K562 (cell line): Measurements from ENCODE around the gene USP12. TPM values are rescaled to one million over a fixed set of nuclear protein-coding genes. Genes with fewer than 3 reads are reported as not detected.

Experiments used
- ATAC-seq: fragments of 200-7000 bp; cut with Tn5 transposase; 3 replicates; pipeline ENCODE4 v1.9.1; 2020; ENCODE audit warnings: moderate library complexity
- BruUV-seq: library from RNA; stranded (reverse); fragments of 400-500 nt; replicated peaks from 2 replicates; lab custom pipeline; 2021; lab: Mats Ljungman, UMichigan
- CTCF ChIA-PET: fragments of 300-600 bp; formaldehyde crosslinking; extraction: SDS; loops from one replicate; lab custom pipeline; 2021; ENCODE audit warnings: low intra/inter-chr PET ratio; lab: Yijun Ruan, JAX
- POLR2A ChIA-PET: fragments of 300-600, 350-650 bp; sonication (Branson Sonifier 250); formaldehyde crosslinking; extraction: SDS; loops from one replicate; lab custom pipeline; 2021; ENCODE audit warnings: antibody characterized with exemption, inconsistent platforms; lab: Yijun Ruan, JAX
- DNase-seq, 4 experiments: peaks; one replicate each; pipeline versions ENCODE4 v3.0.0 to v3.0.0-alpha.2; 2011 to 2018; ENCODE audit warnings: low spot score in 3 of 4, mixed read lengths in 3 of 4; ENCODE audit errors: extremely low read depth in 1 of 4
- FAIRE-seq: peaks from 2 replicates; lab custom pipeline; 2011; peaks lifted over from hg19 to GRCh38; lab: Jason Lieb, UNC
- H2AFZ ChIP-seq: 2 replicates; pipeline ENCODE4 v1.6.0; 2011; ENCODE audit warnings: low read depth, low read length, control low read depth, inconsistent platforms
- H3K27ac ChIP-seq: fragments of 200-600 bp; 3 replicates; pipeline ENCODE4 v1.8.0; 2011; ENCODE audit warnings: low read depth, mild to moderate bottlenecking, control low read depth, inconsistent platforms, low read length, moderate library complexity, mixed read lengths; ENCODE audit errors: extremely low read depth
- H3K27me3 ChIP-seq, 2 experiments: fragments of 300-600 bp in 1 of 2; 2 replicates in 1 of 2; 3 replicates in 1 of 2; pipeline versions ENCODE4 v1.6.0 to v1.8.0; 2011; ENCODE audit warnings: inconsistent platforms in 2 of 2, low read length in 2 of 2, mild to moderate bottlenecking in 1 of 2, mixed read lengths in 1 of 2, moderate library complexity in 1 of 2; ENCODE audit not compliant: control insufficient read depth in 2 of 2, insufficient read depth in 2 of 2
- H3K36me3 ChIP-seq: fragments of 300-600 bp; 3 replicates; pipeline ENCODE4 v1.8.0; 2011; ENCODE audit warnings: mild to moderate bottlenecking, low read length, inconsistent platforms; ENCODE audit not compliant: control insufficient read depth, insufficient read depth
- H3K4me1 ChIP-seq, 2 experiments: fragments of 200-600 bp in 1 of 2; replicated peaks in 1 of 2; 2 replicates in 1 of 2; 3 replicates in 1 of 2; pipeline versions ENCODE4 v1.5.1 to v1.8.0; 2011; ENCODE audit warnings: inconsistent platforms in 2 of 2, low read length in 2 of 2, mild to moderate bottlenecking in 1 of 2, mixed read lengths in 1 of 2, moderate library complexity in 1 of 2; ENCODE audit not compliant: control insufficient read depth in 2 of 2, insufficient read depth in 2 of 2
- H3K4me2 ChIP-seq: 2 replicates; pipeline ENCODE4 v1.6.1; 2011; ENCODE audit warnings: low read length, control low read depth, inconsistent platforms, mixed read lengths; ENCODE audit not compliant: insufficient read depth
- H3K4me3 ChIP-seq: fragments of 200-600 bp; sonication (generic), shearing (Covaris generic); 2 replicates; pipeline ENCODE4 v1.5.1; 2016; ENCODE audit warnings: control low read depth, inconsistent platforms
- H3K79me2 ChIP-seq: fragments of 200-600 bp; 3 replicates; pipeline ENCODE4 v1.8.0; 2011; ENCODE audit warnings: low read length, inconsistent platforms; ENCODE audit not compliant: control insufficient read depth, insufficient read depth
- H3K9ac ChIP-seq, 2 experiments: 2 replicates each; pipeline versions ENCODE4 v1.6.0 to v1.6.1; 2011; ENCODE audit warnings: low read depth in 2 of 2, low read length in 2 of 2, control low read depth in 1 of 2, inconsistent platforms in 1 of 2, mild to moderate bottlenecking in 1 of 2, mixed read lengths in 1 of 2; ENCODE audit not compliant: insufficient read depth in 1 of 2
- H3K9me1 ChIP-seq: one replicate; pipeline ENCODE4 v1.6.0; 2011; ENCODE audit warnings: inconsistent platforms, mild to moderate bottlenecking, low read length, moderate library complexity; ENCODE audit not compliant: control insufficient read depth, insufficient read depth
- H3K9me3 ChIP-seq: replicated peaks from 2 replicates; pipeline ENCODE4 v1.5.1; 2011; ENCODE audit warnings: low read depth, low read length, inconsistent platforms; ENCODE audit not compliant: control insufficient read depth, insufficient read depth
- H4K20me1 ChIP-seq: replicated peaks from 2 replicates; pipeline ENCODE4 v1.6.1; 2011; ENCODE audit warnings: low read length, inconsistent platforms, mixed read lengths; ENCODE audit not compliant: control insufficient read depth, insufficient read depth
- COPS2 ChIP-seq: fragments of 450-650 bp; conservative IDR thresholded peaks from 2 replicates; pipeline ENCODE4 v1.6.1; 2016; ENCODE audit warnings: mild to moderate bottlenecking, moderate library complexity
- GATAD2A ChIP-seq: fragments of 450-650 bp; IDR thresholded peaks from 2 replicates; pipeline ENCODE4 v1.6.1; 2017
- RBFOX2 ChIP-seq: fragments of 200-400 bp; formaldehyde crosslinking; IDR thresholded peaks from 2 replicates; pipeline ENCODE4 v1.6.1; 2017; ENCODE audit warnings: low read depth, mild to moderate bottlenecking, low read length, moderate library complexity
- TCF7 ChIP-seq: sonication (generic); IDR thresholded peaks from 2 replicates; pipeline ENCODE4 v1.6.1; 2016; ENCODE audit warnings: antibody characterized with exemption, borderline replicate concordance
- WGBS: fragments of 100-300 bp; shearing (Covaris generic); methylation state at CpG from one replicate; pipeline ENCODE4 v1.1.6; 2016; ENCODE audit warnings: low coverage, mixed read lengths; ENCODE audit not compliant: insufficient coverage; ENCODE audit errors: missing lambda C conversion rate; 5-methylcytosine and 5-hydroxymethylcytosine counted together
- in situ Hi-C: fragments of 300-500 bp; cut with MboI; formaldehyde crosslinking; loops from 4 replicates; pipeline ENCODE4 v1.15.0; 2018; ENCODE audit warnings: inconsistent platforms, mixed read lengths
- intact Hi-C: fragments of 100-400 bp; cut with micrococcal nuclease; formaldehyde crosslinking; loops from 2 replicates; pipeline ENCODE4 v1.14.2; 2022
- polyA plus RNA-seq, 8 experiments: library from polyadenylated mRNA; depleted of rRNA in 4 of 8; stranded (reverse) in 5 of 8; unstranded in 3 of 8; fragments of >200 nt; fragmentation: Nextera tagmentation in 2 of 8; fragmentation: Illumina TruSeq in 1 of 8; extraction: Ambion mirVana in 2 of 8; extraction: Trizol in 1 of 8; gene quantifications; 2 replicates each; pipeline versions ENCODE4 v1.2.1 to v1.2.3, GENCODE V29; 2011 to 2014; ENCODE audit warnings: inconsistent platforms in 1 of 8, missing spikeins in 1 of 8
- total RNA-seq, 7 experiments: library from RNA; depleted of rRNA in 6 of 7; stranded (reverse); fragments of >200 nt in 6 of 7; fragmentation: Illumina TruSeq in 2 of 7; extraction: Trizol in 2 of 7; gene quantifications; 2 replicates each; pipeline versions ENCODE4 v1.2.1 to v1.2.3, GENCODE V29; 2011 to 2021; ENCODE audit warnings: low replicate concordance in 1 of 7
- TF ChIP-seq, protein P1 (sequence below): fragments of 450-650 bp; IDR thresholded peaks from 2 replicates; pipeline ENCODE4 v1.6.1; 2016; ENCODE audit warnings: antibody characterized with exemption

Gene USP12
- total and polyA plus RNA-seq, 9 of the 15 experiments (the other 6 are each of a cell fraction or from before 2014, with no cell fraction given): 1.8 to 20.5 (median 13.3) TPM

DNA sequence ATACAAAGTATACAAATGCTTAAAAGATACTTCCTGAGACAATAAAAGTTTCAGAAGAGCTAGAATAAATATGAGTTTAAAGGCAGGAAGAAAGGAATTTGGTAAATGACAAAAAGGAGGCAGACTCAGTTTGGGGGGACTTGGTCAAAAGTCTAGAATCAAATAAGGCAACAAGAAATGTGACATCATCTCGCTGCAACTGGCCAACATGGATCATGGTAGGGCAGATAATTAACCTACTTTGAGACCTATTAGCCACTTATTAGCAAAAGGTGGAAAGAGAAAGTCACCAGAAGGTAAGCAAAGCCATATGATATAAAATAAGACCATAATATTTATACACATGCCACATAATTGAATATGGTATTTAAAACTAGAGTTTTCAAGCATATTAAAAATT, 5.3 kb downstream of the USP12 start:
- H3K4me3 ChIP-seq: no peak overlapping the region
- H3K27me3 ChIP-seq: no peaks in the 10 kb centered on the region
- intact Hi-C loops: no loop called here
- no peaks in the 10 kb centered on the region for H3K36me3 ChIP-seq
- H3K27ac ChIP-seq: no peak overlapping the region
- H3K4me1 ChIP-seq: peaks cover 2 to 14% of the 10 kb centered on the region in 2 experiments; a peak in 4 of 5 replicates
- H2AFZ ChIP-seq: no peak overlapping the region
- peaks cover 17% of the 10 kb centered on the region for H4K20me1 ChIP-seq
- TF ChIP-seq TCF7 (no peak), GATAD2A (no peak), RBFOX2 (no peak), COPS2 (no peak)
- TF ChIP-seq, protein P1, sequence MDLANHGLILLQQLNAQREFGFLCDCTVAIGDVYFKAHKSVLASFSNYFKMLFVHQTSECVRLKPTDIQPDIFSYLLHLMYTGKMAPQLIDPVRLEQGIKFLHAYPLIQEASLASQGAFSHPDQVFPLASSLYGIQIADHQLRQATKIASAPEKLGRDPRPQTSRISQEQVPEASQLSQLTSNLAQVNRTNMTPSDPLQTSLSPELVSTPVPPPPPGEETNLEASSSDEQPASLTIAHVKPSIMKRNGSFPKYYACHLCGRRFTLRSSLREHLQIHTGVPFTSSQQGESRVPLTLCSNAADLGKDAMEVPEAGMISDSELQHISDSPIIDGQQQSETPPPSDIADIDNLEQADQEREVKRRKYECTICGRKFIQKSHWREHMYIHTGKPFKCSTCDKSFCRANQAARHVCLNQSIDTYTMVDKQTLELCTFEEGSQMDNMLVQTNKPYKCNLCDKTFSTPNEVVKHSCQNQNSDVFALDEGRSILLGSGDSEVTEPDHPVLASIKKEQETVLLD: no peak
- no TSS peak for BruUV-seq
- H3K9me3 ChIP-seq: no peaks in the 10 kb centered on the region
- in situ Hi-C loops: no loop called here
- no peak for ATAC-seq
- POLR2A ChIA-PET: interaction anchor here (1.1 kb wide), 1 partner anchor 13 kb away, joined by 3 read pairs; no protein-coding TSS in a partner anchor
- no peak for FAIRE-seq
- DNase-seq: no peak
- no peaks in the 10 kb centered on the region for H3K9me1 ChIP-seq
- peaks cover 95% of the 10 kb centered on the region for H3K79me2 ChIP-seq
- WGBS: 100% methylated on average over 1 of the region's 1 CpG
- H3K4me2 ChIP-seq: no peak overlapping the region
- CTCF ChIA-PET: no interaction called here
- H3K9ac ChIP-seq: no peak overlapping the region
